Measurements from ENCODE around the gene CDHR3.

CDHR3 gene

GRCh38 chr7:105975770-105976417, 12.8 kb downstream of the CDHR3 start:
- Histone ChIP-seq H2AFZ (no peak overlapping the region), H3K4me1 (no peaks in the 10 kb centered on the region), H3K27ac (no peak overlapping the region), H3K27me3 (ENCODE audit: control insufficient read depth, insufficient read depth, low read length) (no peaks in the 10 kb centered on the region), H3K9ac (no peak overlapping the region), H3K79me2 (no peaks in the 10 kb centered on the region), H3K4me2 (ENCODE audit: low read length) (no peak overlapping the region), H3K4me3 (ENCODE audit: low read depth, low read length) (no peak overlapping the region), H3K9me3 (ENCODE audit: control insufficient read depth, low read length) (no peaks in the 10 kb centered on the region), H3K36me3 (ENCODE audit: control insufficient read depth, insufficient read depth, low read length) (no peaks in the 10 kb centered on the region)
- TF ChIP-seq, protein P1, sequence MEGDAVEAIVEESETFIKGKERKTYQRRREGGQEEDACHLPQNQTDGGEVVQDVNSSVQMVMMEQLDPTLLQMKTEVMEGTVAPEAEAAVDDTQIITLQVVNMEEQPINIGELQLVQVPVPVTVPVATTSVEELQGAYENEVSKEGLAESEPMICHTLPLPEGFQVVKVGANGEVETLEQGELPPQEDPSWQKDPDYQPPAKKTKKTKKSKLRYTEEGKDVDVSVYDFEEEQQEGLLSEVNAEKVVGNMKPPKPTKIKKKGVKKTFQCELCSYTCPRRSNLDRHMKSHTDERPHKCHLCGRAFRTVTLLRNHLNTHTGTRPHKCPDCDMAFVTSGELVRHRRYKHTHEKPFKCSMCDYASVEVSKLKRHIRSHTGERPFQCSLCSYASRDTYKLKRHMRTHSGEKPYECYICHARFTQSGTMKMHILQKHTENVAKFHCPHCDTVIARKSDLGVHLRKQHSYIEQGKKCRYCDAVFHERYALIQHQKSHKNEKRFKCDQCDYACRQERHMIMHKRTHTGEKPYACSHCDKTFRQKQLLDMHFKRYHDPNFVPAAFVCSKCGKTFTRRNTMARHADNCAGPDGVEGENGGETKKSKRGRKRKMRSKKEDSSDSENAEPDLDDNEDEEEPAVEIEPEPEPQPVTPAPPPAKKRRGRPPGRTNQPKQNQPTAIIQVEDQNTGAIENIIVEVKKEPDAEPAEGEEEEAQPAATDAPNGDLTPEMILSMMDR (IDR thresholded peaks at IDR 0.05), result no peak

- Histone ChIP-seq H3K4me1 (no peaks in the 10 kb centered on the region), H3K79me2 (no peaks in the 10 kb centered on the region), H3K4me2 (ENCODE audit: low read length) (no peak overlapping the region)
Observed at GRCh38 chr7:105976868-105977267, 13.8 kb downstream of the CDHR3 start.

DNA sequence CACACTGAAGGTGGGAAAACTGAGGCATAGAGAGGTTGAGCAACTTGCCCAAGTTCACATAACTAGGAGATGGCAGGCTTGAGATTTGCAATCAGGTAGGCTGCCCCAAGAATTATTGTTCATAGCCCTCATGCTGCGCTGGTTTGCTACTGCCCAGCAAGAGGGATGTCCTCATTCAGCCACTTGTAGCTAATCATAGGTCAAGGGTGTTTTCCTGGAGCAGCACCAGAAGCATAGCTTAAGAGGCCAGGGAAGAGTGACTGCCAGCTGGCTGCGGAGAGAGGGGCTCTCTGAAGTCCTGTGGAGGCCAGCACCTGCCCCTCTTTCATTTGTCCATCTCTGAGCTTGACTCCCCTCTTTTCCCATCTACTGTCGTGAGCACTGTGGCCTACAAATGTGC, 15.0 kb downstream of the CDHR3 start:
- H3K4me2 ChIP-seq (ENCODE audit: low read length), result no peak overlapping the region
- H3K27me3 ChIP-seq (ENCODE audit: control insufficient read depth, insufficient read depth, low read length), result peaks cover 2% of the 10 kb centered on the region
- no peaks in the 10 kb centered on the region for H3K36me3 ChIP-seq (ENCODE audit: control insufficient read depth, insufficient read depth, low read length)
- no peak overlapping the region for H3K9ac ChIP-seq
- H3K4me1 ChIP-seq, result no peaks in the 10 kb centered on the region
- H3K27ac ChIP-seq, result no peak overlapping the region
- TF ChIP-seq, protein P1 (IDR thresholded peaks at IDR 0.05), result no peak
- no peak overlapping the region for H2AFZ ChIP-seq
- H3K79me2 ChIP-seq, result no peaks in the 10 kb centered on the region
- H3K4me3 ChIP-seq (ENCODE audit: low read depth, low read length), result no peak overlapping the region
- H3K9me3 ChIP-seq (ENCODE audit: control insufficient read depth, low read length), result no peaks in the 10 kb centered on the region

More at GRCh38 chr7:105976868-105977267, 13.8 kb downstream of the CDHR3 start:
- H3K9ac ChIP-seq, result no peak overlapping the region
- no peaks in the 10 kb centered on the region for H3K36me3 ChIP-seq (ENCODE audit: control insufficient read depth, insufficient read depth, low read length)
- TF ChIP-seq, protein P1 (IDR thresholded peaks at IDR 0.05), result no peak
- no peak overlapping the region for H2AFZ ChIP-seq
- H3K27ac ChIP-seq, result no peak overlapping the region
- peaks cover 2% of the 10 kb centered on the region for H3K27me3 ChIP-seq (ENCODE audit: control insufficient read depth, insufficient read depth, low read length)
- H3K9me3 ChIP-seq (ENCODE audit: control insufficient read depth, low read length), result no peaks in the 10 kb centered on the region
- H3K4me3 ChIP-seq (ENCODE audit: low read depth, low read length), result no peak overlapping the region

DNA sequence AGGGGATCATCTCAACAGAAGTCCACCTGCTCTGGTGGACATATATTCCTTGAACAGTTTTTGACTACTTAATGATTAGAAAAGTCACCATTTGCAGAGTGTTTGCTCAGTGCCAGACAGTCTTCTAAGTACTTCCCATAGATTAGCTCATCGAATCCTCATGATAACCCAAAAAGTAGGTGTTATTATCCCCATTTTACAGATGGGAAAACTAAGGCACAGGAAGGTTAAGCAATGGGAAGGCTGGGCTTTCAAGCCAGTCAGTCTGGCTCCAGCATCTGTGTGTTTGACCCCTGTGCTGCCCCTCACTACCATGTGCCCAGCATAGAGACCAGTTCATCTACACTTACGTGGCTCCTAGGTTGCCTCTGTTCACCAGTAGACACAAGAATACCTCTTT, 15.9 kb downstream of the CDHR3 start:
- Histone ChIP-seq H3K79me2 (no peaks in the 10 kb centered on the region), H3K4me2 (ENCODE audit: low read length) (no peak overlapping the region), H3K9ac (no peak overlapping the region), H3K4me1 (no peaks in the 10 kb centered on the region), H3K4me3 (ENCODE audit: low read depth, low read length) (no peak overlapping the region), H3K27ac (no peak overlapping the region), H2AFZ (no peak overlapping the region), H3K36me3 (ENCODE audit: control insufficient read depth, insufficient read depth, low read length) (no peaks in the 10 kb centered on the region), H3K27me3 (ENCODE audit: control insufficient read depth, insufficient read depth, low read length) (peaks cover 2% of the 10 kb centered on the region), H3K9me3 (ENCODE audit: control insufficient read depth, low read length) (no peaks in the 10 kb centered on the region)
- TF ChIP-seq, protein P1 (IDR thresholded peaks at IDR 0.05), result no peak

- Histone ChIP-seq H3K9ac (no peak overlapping the region), H3K9me3 (ENCODE audit: control insufficient read depth, low read length) (no peaks in the 10 kb centered on the region), H3K27ac (no peak overlapping the region), H3K4me1 (no peaks in the 10 kb centered on the region), H3K79me2 (no peaks in the 10 kb centered on the region), H3K36me3 (ENCODE audit: control insufficient read depth, insufficient read depth, low read length) (no peaks in the 10 kb centered on the region), H3K4me2 (ENCODE audit: low read length) (no peak overlapping the region), H2AFZ (no peak overlapping the region), H3K27me3 (ENCODE audit: control insufficient read depth, insufficient read depth, low read length) (peaks cover 2% of the 10 kb centered on the region), H3K4me3 (ENCODE audit: low read depth, low read length) (no peak overlapping the region)
- TF ChIP-seq, protein P1 (IDR thresholded peaks at IDR 0.05), result no peak
Observed at GRCh38 chr7:105979405-105979804, 16.3 kb downstream of the CDHR3 start.

Measured in parathyroid adenoma (tissue), 2 donors.